Mammary epithelial cell (primary cell): ENCODE measurements around the gene ZNF253.
"Not testable (repeated sequence)": the region's sequence is repeated elsewhere in the genome, so short reads cannot be mapped to it uniquely, and the experiment has no call there.

Source experiments
- EZH2 ChIP-seq: IDR thresholded peaks from 2 replicates; pipeline ENCODE4 v1.6.1; 2012; ENCODE audit warnings: low read length, inconsistent platforms, borderline replicate concordance
- TF ChIP-seq, protein P1 (sequence below), 2 donors: IDR thresholded peaks in 1 of 2; conservative IDR thresholded peaks in 1 of 2; 2 replicates each; pipeline ENCODE4 v1.5.1; 2011 to 2012; ENCODE audit warnings: inconsistent platforms in 2 of 2, low read length in 2 of 2, mild to moderate bottlenecking in 2 of 2, control low read depth in 1 of 2, low read depth in 1 of 2; ENCODE audit not compliant: insufficient read depth in 1 of 2; ENCODE audit errors: extremely low read depth in 1 of 2

DNA sequence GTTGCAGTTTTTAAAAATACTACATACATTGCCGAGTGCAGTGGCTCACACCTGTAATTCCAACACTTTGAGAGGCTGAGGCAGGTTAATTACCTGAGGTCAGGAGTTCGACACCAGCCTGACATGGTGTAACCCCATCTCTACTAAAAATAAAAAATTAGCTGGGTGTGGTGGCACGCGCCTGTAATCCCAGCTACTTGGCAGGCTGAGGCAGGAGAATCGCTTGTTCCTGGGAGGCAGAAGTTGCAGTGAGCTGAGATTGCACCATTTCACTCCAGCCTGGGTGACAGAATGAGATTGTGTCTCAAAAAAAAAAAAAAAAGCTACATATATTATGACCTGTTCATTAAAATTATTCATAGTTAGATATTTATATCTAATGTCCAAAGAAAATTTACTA lies 4.4 kb downstream of the ZNF253 start:
- TF ChIP-seq, protein P1, sequence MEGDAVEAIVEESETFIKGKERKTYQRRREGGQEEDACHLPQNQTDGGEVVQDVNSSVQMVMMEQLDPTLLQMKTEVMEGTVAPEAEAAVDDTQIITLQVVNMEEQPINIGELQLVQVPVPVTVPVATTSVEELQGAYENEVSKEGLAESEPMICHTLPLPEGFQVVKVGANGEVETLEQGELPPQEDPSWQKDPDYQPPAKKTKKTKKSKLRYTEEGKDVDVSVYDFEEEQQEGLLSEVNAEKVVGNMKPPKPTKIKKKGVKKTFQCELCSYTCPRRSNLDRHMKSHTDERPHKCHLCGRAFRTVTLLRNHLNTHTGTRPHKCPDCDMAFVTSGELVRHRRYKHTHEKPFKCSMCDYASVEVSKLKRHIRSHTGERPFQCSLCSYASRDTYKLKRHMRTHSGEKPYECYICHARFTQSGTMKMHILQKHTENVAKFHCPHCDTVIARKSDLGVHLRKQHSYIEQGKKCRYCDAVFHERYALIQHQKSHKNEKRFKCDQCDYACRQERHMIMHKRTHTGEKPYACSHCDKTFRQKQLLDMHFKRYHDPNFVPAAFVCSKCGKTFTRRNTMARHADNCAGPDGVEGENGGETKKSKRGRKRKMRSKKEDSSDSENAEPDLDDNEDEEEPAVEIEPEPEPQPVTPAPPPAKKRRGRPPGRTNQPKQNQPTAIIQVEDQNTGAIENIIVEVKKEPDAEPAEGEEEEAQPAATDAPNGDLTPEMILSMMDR (conservative IDR thresholded peaks at IDR 0.05 in 1 of 2, IDR thresholded peaks at IDR 0.05 in 1 of 2; ENCODE audit: extremely low read depth in 1 of 2, insufficient read depth in 1 of 2, low read depth in 1 of 2, low read length in 2 of 2) = not testable (repeated sequence)
- TF ChIP-seq EZH2 = not testable (repeated sequence)
